Aorta (tissue), 5 donors: Measurements from ENCODE around the gene GAGE10. TPM values are rescaled to one million over a fixed set of nuclear protein-coding genes. Genes with fewer than 3 reads are reported as not detected.
A peak's percentile ranks its signal among the peaks of the same experiment; 100 is the strongest.

Experiments
- ATAC-seq: fragments of 200-7000 bp; cut with Tn5 transposase; one replicate; pipeline ENCODE4 v1.9.1; 2022; ENCODE audit warnings: moderate library complexity; ENCODE audit not compliant: low FRiP score
- DNase-seq, 2 donors: peaks; one replicate each; pipeline ENCODE4 v3.0.0-alpha.2; 2020
- H3K27ac ChIP-seq, 2 donors: one replicate each; pipeline ENCODE4 v1.5.1; 2013; ENCODE audit warnings: low read length in 2 of 2, mild to moderate bottlenecking in 2 of 2, moderate library complexity in 2 of 2, control low read depth in 1 of 2, inconsistent platforms in 1 of 2, low read depth in 1 of 2
- H3K27me3 ChIP-seq, 2 donors: one replicate each; pipeline ENCODE4 v1.6.1; 2013; ENCODE audit warnings: control low read depth in 1 of 2, low read length in 1 of 2, mild to moderate bottlenecking in 1 of 2, moderate library complexity in 1 of 2; ENCODE audit not compliant: insufficient read depth in 2 of 2, control insufficient read depth in 1 of 2
- H3K36me3 ChIP-seq, 2 donors: one replicate each; pipeline ENCODE4 v1.6.1; 2013; ENCODE audit warnings: control low read depth in 1 of 2, low read length in 1 of 2, mild to moderate bottlenecking in 1 of 2; ENCODE audit not compliant: insufficient read depth in 2 of 2, control insufficient read depth in 1 of 2
- H3K4me1 ChIP-seq, 2 donors: one replicate each; pipeline ENCODE4 v1.6.1; 2013; ENCODE audit warnings: low read length in 2 of 2, control low read depth in 1 of 2, mild to moderate bottlenecking in 1 of 2, moderate library complexity in 1 of 2; ENCODE audit not compliant: insufficient read depth in 2 of 2, control insufficient read depth in 1 of 2
- H3K4me3 ChIP-seq, 2 donors: one replicate each; pipeline ENCODE4 v1.5.1; 2013; ENCODE audit warnings: low read length in 2 of 2, control low read depth in 1 of 2, mild to moderate bottlenecking in 1 of 2
- H3K9me3 ChIP-seq: one replicate; pipeline ENCODE4 v1.6.1; 2013; ENCODE audit warnings: mild to moderate bottlenecking, low read length; ENCODE audit not compliant: control insufficient read depth
- WGBS, 2 donors: extraction: QIAGEN DNeasy Blood & Tissue Kit; methylation state at CpG; one replicate each; pipeline ENCODE4 v1.1.7; 2013; 5-methylcytosine and 5-hydroxymethylcytosine counted together
- intact Hi-C, 2 donors: fragments of 100-400 bp; cut with DNase I; formaldehyde crosslinking; loops; one replicate each; pipeline versions ENCODE4 v1.14.2 to v1.15.0; 2022
- polyA plus RNA-seq, 2 donors: library from polyadenylated mRNA; stranded (reverse); fragments of 200-250 nt; gene quantifications; one replicate each; pipeline ENCODE4 v1.2.3, GENCODE V29; 2013
- total RNA-seq, 2 donors: library from RNA; stranded (reverse); fragmentation: NEBNext Ultra II Directional; extraction: Animal tissue kit (Norgen Biotek cat#: 25700); gene quantifications; one replicate each; pipeline ENCODE4 v1.2.1, GENCODE V29; 2021
- donor health status: healthy with polysubstance abuse.
- donor health status: Bipolar disorder and iron deficiency.
- donor health status: DM: no; HTN: no; CAD: no.
- donor health status: DM: no; HTN: no; CAD: no.
- donor health status: DM: yes; HTN: yes; CAD: no.

The GAGE10 gene
- total and polyA plus RNA-seq, 4 donors: not detected

GRCh38 chrX:49263631-49264030 is 39.8 kb upstream of the GAGE10 start:
- Histone ChIP-seq H3K9me3 (no peaks in the 10 kb centered on the region), H3K4me1 (no peaks in the 10 kb centered on the region), H3K4me3 (no peak overlapping the region), H3K27ac (no peak overlapping the region), H3K27me3 (no peaks in the 10 kb centered on the region), H3K36me3 (no peaks in the 10 kb centered on the region)
- DNase-seq (no peak), ATAC-seq (no peak)
- WGBS, 2 donors: 72 to 82% methylated on average over 10 of the region's 10 CpGs
- intact Hi-C loops: no loop called here

- no peak for ATAC-seq
- Histone ChIP-seq H3K4me3 (no peak within 1 kb of the TSS), H3K27me3 (no peaks in the 10 kb centered on the region), H3K9me3 (no peaks in the 10 kb centered on the region), H3K36me3 (no peaks in the 10 kb centered on the region), H3K4me1 (no peaks in the 10 kb centered on the region), H3K27ac (no peak within 1 kb of the TSS)
- intact Hi-C loops: no loop called here
- 86 to 89% methylated on average over 11 of the region's 11 CpGs for WGBS, 2 donors
- DNase-seq: no peak
Observed at GRCh38 chrX:49264460-49264859, 39.0 kb upstream of the GAGE10 start, which contains the start of gene FOXP3. Gene FOXP3 (minus strand): TSS chrX:49264710. CDS start chrX:49258505, 6,205 bp downstream.

GRCh38 chrX:49266523-49267445 is 36.7 kb upstream of the GAGE10 start:
- intact Hi-C loops: no loop called here

GRCh38 chrX:49268702-49269009 is 34.8 kb upstream of the GAGE10 start:
- no peak for ATAC-seq

More at GRCh38 chrX:49266523-49267445, 36.7 kb upstream of the GAGE10 start:
- Histone ChIP-seq H3K9me3 (no peaks in the 10 kb centered on the region), H3K27me3 (no peaks in the 10 kb centered on the region), H3K36me3 (no peaks in the 10 kb centered on the region), H3K27ac (no peak overlapping the region), H3K4me1 (no peaks in the 10 kb centered on the region), H3K4me3 (no peak overlapping the region)
- ATAC-seq (no peak), DNase-seq (no peak)
- 70 to 75% methylated on average over 10 of the region's 10 CpGs for WGBS, 2 donors

GRCh38 chrX:49269010-49269766 is 34.3 kb upstream of the GAGE10 start:
- Histone ChIP-seq H3K36me3 (no peaks in the 10 kb centered on the region), H3K4me1 (peaks cover 0 to 2% of the 10 kb centered on the region in 2 donors), H3K27me3 (no peaks in the 10 kb centered on the region), H3K4me3 (peak overlapping the region in 1 of 2 donors; percentile 61), H3K27ac (peak overlapping the region in 1 of 2 donors; percentile 97), H3K9me3 (no peaks in the 10 kb centered on the region)
- DNase-seq (peak; percentile 97 to 98), ATAC-seq (peak; percentile 95)
- 0 to 36% methylated on average over 45 of the region's 45 CpGs for WGBS, 2 donors
- intact Hi-C loops: no loop called here

More at GRCh38 chrX:49268702-49269009, 34.8 kb upstream of the GAGE10 start:
- intact Hi-C loops: no loop called here
- Histone ChIP-seq H3K4me3 (peak overlapping the region in 1 of 2 donors; percentile 61), H3K27me3 (no peaks in the 10 kb centered on the region), H3K27ac (peak overlapping the region in 1 of 2 donors; percentile 97), H3K36me3 (no peaks in the 10 kb centered on the region), H3K4me1 (no peaks in the 10 kb centered on the region), H3K9me3 (no peaks in the 10 kb centered on the region)
- 2 to 41% methylated on average over 4 of the region's 4 CpGs for WGBS, 2 donors
- DNase-seq: no peak

GRCh38 chrX:49269767-49270248 is 33.6 kb upstream of the GAGE10 start, which contains the start of gene PPP1R3F:
Gene PPP1R3F (plus strand): TSS chrX:49269793. CDS start chrX:49269870, 77 bp downstream.
- intact Hi-C loops: loop anchor here in 1 of 2 donors (5.0 kb wide), 1 partner anchor 78 kb away; no protein-coding TSS in a partner anchor
- H3K36me3 ChIP-seq: no peaks in the 10 kb centered on the region
- no peaks in the 10 kb centered on the region for H3K27me3 ChIP-seq
- peak within 1 kb of the TSS; percentile 28 to 76 for H3K4me3 ChIP-seq
- DNase-seq: peak in 1 of 2 donors; percentile 97
- WGBS, 2 donors: 1 to 44% methylated on average over 39 to 70 of the region's 70 CpGs
- H3K4me1 ChIP-seq: peaks cover 0 to 2% of the 10 kb centered on the region in 2 donors
- no peak for ATAC-seq
- no peaks in the 10 kb centered on the region for H3K9me3 ChIP-seq
- peak within 1 kb of the TSS; percentile 24 to 97 for H3K27ac ChIP-seq

GRCh38 chrX:49270249-49270921 is 33.1 kb upstream of the GAGE10 start:
- no peaks in the 10 kb centered on the region for H3K36me3 ChIP-seq
- H3K4me1 ChIP-seq: peaks cover 0 to 2% of the 10 kb centered on the region in 2 donors
- peak overlapping the region; percentile 28 to 76 for H3K4me3 ChIP-seq
- ATAC-seq (no peak), DNase-seq (peak in 1 of 2 donors; percentile 73)
- 46 to 70% methylated on average over 54 to 66 of the region's 66 CpGs for WGBS, 2 donors
- no peaks in the 10 kb centered on the region for H3K9me3 ChIP-seq
- no peaks in the 10 kb centered on the region for H3K27me3 ChIP-seq
- intact Hi-C loops: loop anchor here in 1 of 2 donors (5.0 kb wide), 1 partner anchor 78 kb away; no protein-coding TSS in a partner anchor
- peak overlapping the region in 1 of 2 donors; percentile 91 for H3K27ac ChIP-seq

GRCh38 chrX:49271341-49271740 is 32.1 kb upstream of the GAGE10 start:
- 59 to 85% methylated on average over 2 of the region's 2 CpGs for WGBS, 2 donors
- peaks cover 0 to 2% of the 10 kb centered on the region in 2 donors for H3K4me1 ChIP-seq
- ATAC-seq (no peak), DNase-seq (peak; percentile 12 to 25)
- H3K27me3 ChIP-seq: no peaks in the 10 kb centered on the region
- intact Hi-C loops: loop anchor here in 1 of 2 donors (5.0 kb wide), 1 partner anchor 79 kb away; no protein-coding TSS in a partner anchor
- H3K4me3 ChIP-seq: no peak overlapping the region
- H3K9me3 ChIP-seq: no peaks in the 10 kb centered on the region
- no peaks in the 10 kb centered on the region for H3K36me3 ChIP-seq
- no peak overlapping the region for H3K27ac ChIP-seq
